ENCODE data around the gene PIP4K2C. TPM values are rescaled to one million over a fixed set of nuclear protein-coding genes. Genes with fewer than 3 reads are reported as not detected.
"Not testable (repeated sequence)": the region's sequence is repeated elsewhere in the genome, so short reads cannot be mapped to it uniquely, and the experiment has no call there.

The PIP4K2C gene
- total RNA-seq, 2 experiments from 2014 or later: 21.4 to 22.2 TPM

- Mint-ChIP-seq H3K36me3 (peaks cover 2% of the 10 kb centered on the region), H3K9me3 (ENCODE audit: low read depth) (no peaks in the 10 kb centered on the region), H3K4me1 (peaks cover 46% of the 10 kb centered on the region), H3K27ac (no peak overlapping the region), H3K27me3 (peaks cover 11% of the 10 kb centered on the region), H3K4me3 (peak overlapping the region; percentile 72)
- ATAC-seq (no peak), DNase-seq (no peak)
- CTCF ChIA-PET: interaction anchor here (1.1 kb wide), 1 partner anchor 80 kb away, joined by 3 read pairs; no protein-coding TSS in a partner anchor
Measured at GRCh38 chr12:57550641-57551549, 40.1 kb upstream of the PIP4K2C start.

DNA sequence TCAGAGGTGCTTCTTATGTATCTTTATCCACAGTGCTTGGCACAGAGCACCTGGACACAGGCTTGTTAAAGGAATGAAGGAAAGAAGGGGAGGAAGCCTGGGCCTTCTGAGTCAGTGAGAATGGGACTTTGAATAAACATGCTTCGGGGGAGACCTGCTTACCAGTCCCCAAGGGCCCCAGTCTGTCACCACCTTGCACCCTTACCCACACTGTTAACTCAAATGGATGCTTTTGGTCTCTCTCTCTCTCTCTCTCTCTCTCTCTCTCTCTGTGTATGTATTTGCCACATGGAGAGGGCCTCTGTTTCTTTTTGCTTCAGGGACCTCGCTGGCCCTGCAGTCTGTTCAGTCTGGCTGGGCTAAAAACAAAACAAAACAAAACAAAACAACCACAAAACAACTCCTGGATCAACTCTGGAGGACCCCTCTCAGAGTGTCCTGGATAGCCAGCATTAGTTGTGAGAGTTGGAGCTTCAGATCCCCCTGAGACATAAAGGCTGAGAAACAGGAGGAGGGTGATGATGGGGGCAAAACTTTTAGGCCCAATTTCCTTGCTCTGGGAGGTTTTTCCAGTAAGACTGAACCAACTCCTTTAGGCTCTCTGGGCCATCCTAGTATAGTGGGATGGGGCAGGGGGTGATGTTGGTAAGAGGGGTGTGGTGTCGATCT is 39.2 kb upstream of the PIP4K2C start:
- Mint-ChIP-seq H3K9me3 (ENCODE audit: low read depth) (no peaks in the 10 kb centered on the region), H3K4me1 (peaks cover 39% of the 10 kb centered on the region), H3K27me3 (peaks cover 11% of the 10 kb centered on the region), H3K27ac (no peak overlapping the region), H3K36me3 (no peaks in the 10 kb centered on the region), H3K4me3 (no peak overlapping the region)
- DNase-seq (no peak), ATAC-seq (no peak)
- CTCF ChIA-PET: interaction anchor here (1.0 to 1.4 kb wide), 4 partner anchors 11 to 93 kb away, joined by 3 to 6 read pairs (median 3); no protein-coding TSS in a partner anchor

DNA sequence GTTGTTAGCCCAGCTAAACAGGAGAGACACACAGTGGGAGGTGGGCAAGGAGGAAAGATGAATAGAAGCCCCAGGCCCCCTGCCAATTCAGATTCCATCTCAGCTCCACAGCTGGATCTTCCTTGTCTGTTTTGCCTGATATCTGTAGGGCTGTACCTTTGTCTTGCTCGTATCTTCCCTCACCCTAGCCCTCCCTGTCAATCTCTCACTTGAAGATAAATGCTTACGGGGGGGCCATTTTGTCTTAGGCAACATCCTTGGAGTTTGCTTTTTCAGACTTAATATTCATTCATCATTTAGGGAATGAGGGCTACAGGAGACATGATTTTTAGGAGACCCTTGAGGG is 38.7 kb upstream of the PIP4K2C start:
- H3K4me1 Mint-ChIP-seq: peaks cover 36% of the 10 kb centered on the region
- no peak for ATAC-seq

GRCh38 chr12:57552835-57553313 is 38.1 kb upstream of the PIP4K2C start:
- no peak overlapping the region for H3K4me3 Mint-ChIP-seq
- ATAC-seq: no peak
- CTCF ChIA-PET: interaction anchor here (1.0 to 1.4 kb wide), 2 partner anchors 10 to 31 kb away, joined by 3 to 6 read pairs; no protein-coding TSS in a partner anchor

More for the DNA sequence above, 38.7 kb upstream of the PIP4K2C start:
- Mint-ChIP-seq H3K9me3 (ENCODE audit: low read depth) (no peaks in the 10 kb centered on the region), H3K4me3 (no peak overlapping the region), H3K36me3 (no peaks in the 10 kb centered on the region), H3K27me3 (peaks cover 11% of the 10 kb centered on the region), H3K27ac (no peak overlapping the region)
- CTCF ChIA-PET: interaction anchor here (1.0 to 1.4 kb wide), 3 partner anchors 10 to 94 kb away, joined by 3 to 6 read pairs (median 3); no protein-coding TSS in a partner anchor
- no peak for DNase-seq

DNA sequence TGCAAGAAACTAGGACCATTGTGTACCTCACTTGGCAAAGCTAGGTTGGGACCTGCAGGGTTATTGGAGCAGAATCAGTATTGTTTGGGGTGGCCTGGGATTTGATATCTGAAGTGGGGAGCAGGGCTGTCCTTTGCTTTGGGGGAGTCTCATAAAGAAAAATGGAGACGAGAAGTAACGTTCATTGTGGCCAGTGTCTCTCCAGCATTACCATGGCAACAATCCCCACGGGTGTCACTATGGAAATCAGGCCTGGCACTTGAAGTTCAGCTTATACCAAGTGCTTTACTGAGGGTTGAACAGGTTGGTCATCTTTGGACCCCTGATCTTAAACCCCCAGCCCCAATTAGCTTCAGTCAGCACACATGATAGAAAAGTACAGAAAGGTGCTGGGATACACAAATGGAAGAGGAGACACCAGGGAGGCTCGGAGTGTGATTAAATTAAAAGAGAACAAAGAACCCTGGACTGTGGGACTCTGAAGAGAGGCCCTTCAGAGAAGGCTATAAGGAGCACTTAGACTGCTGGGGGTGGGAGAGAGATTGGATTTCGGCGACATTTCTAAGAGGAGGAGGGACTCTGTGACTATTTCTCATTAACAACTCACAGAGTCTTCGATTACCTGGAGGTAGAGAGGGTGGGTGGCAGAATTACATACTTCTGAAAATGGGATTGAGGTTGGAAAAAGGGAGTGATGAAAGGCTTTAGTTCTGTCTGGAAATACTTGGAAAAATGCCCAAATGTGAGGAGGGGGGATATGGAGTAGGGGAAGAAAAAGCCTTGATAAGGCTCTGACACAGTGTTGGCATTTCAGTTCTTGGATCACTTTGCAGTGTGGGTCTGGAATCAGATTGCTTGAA is 37.4 kb upstream of the PIP4K2C start:
- H3K4me1 Mint-ChIP-seq: peaks cover 30% of the 10 kb centered on the region
- no peaks in the 10 kb centered on the region for H3K9me3 Mint-ChIP-seq (ENCODE audit: low read depth)
- DNase-seq (no peak), ATAC-seq (no peak)
- no peak overlapping the region for H3K4me3 Mint-ChIP-seq
- CTCF ChIA-PET: interaction anchor here (0.8 to 1.4 kb wide), 2 partner anchors 9 to 30 kb away, joined by 3 read pairs; no protein-coding TSS in a partner anchor
- no peaks in the 10 kb centered on the region for H3K36me3 Mint-ChIP-seq
- no peak overlapping the region for H3K27ac Mint-ChIP-seq
- H3K27me3 Mint-ChIP-seq: peaks cover 9% of the 10 kb centered on the region

More at GRCh38 chr12:57552835-57553313, 38.1 kb upstream of the PIP4K2C start:
- no peak for DNase-seq
- peaks cover 31% of the 10 kb centered on the region for H3K4me1 Mint-ChIP-seq
- H3K27me3 Mint-ChIP-seq: peaks cover 11% of the 10 kb centered on the region
- no peaks in the 10 kb centered on the region for H3K36me3 Mint-ChIP-seq
- no peaks in the 10 kb centered on the region for H3K9me3 Mint-ChIP-seq (ENCODE audit: low read depth)
- no peak overlapping the region for H3K27ac Mint-ChIP-seq

- Mint-ChIP-seq H3K4me1 (peaks cover 24% of the 10 kb centered on the region), H3K4me3 (no peak overlapping the region), H3K27ac (no peak overlapping the region), H3K9me3 (ENCODE audit: low read depth) (no peaks in the 10 kb centered on the region), H3K36me3 (no peaks in the 10 kb centered on the region), H3K27me3 (no peaks in the 10 kb centered on the region)
- ATAC-seq (no peak), DNase-seq (no peak)
- CTCF ChIA-PET: no interaction called here
Measured at GRCh38 chr12:57554453-57554852, 36.5 kb upstream of the PIP4K2C start.

DNA sequence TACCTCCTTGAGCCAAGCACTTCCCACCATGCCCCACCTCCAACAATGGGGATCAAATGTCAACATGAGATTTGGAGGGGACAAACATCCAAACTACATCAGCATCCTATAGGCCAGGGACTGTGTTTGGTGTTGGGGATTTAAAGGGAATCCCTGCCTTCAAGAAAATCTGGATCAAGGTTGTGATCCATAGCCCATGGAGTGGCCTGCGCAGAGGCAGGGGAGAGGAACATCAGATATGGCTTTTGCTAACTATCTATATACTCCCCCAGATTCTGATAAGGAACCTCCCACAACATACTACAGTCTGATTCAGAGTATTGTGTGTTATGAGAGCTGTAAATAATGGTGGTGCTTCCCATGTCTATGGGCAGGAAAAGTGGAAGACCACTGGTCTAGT is 36.1 kb upstream of the PIP4K2C start:
- DNase-seq (no peak), ATAC-seq (no peak)
- H3K4me3 Mint-ChIP-seq: no peak overlapping the region
- CTCF ChIA-PET: interaction anchor here (0.9 kb wide), 1 partner anchor 27 kb away, joined by 3 read pairs; no protein-coding TSS in a partner anchor
- peaks cover 22% of the 10 kb centered on the region for H3K4me1 Mint-ChIP-seq
- H3K27ac Mint-ChIP-seq: no peak overlapping the region
- H3K36me3 Mint-ChIP-seq: no peaks in the 10 kb centered on the region
- H3K27me3 Mint-ChIP-seq: no peaks in the 10 kb centered on the region
- H3K9me3 Mint-ChIP-seq (ENCODE audit: low read depth): no peaks in the 10 kb centered on the region

GRCh38 chr12:57558864-57559263 is 32.1 kb upstream of the PIP4K2C start:
- Mint-ChIP-seq H3K4me3 (no peak overlapping the region), H3K36me3 (no peaks in the 10 kb centered on the region), H3K27me3 (peaks cover 9% of the 10 kb centered on the region), H3K4me1 (no peaks in the 10 kb centered on the region), H3K9me3 (ENCODE audit: low read depth) (no peaks in the 10 kb centered on the region), H3K27ac (no peak overlapping the region)
- DNase-seq (no peak), ATAC-seq (no peak)
- CTCF ChIA-PET: interaction anchor here (1.2 kb wide), 1 partner anchor 12 kb away, joined by 5 read pairs; the partner anchor contains the start of gene DCTN2

- H3K4me1 Mint-ChIP-seq: no peaks in the 10 kb centered on the region
- no peak overlapping the region for H3K4me3 Mint-ChIP-seq
- CTCF ChIA-PET: interaction anchor here (1.0 kb wide), 1 partner anchor 23 kb away, joined by 3 read pairs; no protein-coding TSS in a partner anchor
- DNase-seq (no peak), ATAC-seq (no peak)
- no peak overlapping the region for H3K27ac Mint-ChIP-seq
- no peaks in the 10 kb centered on the region for H3K36me3 Mint-ChIP-seq
- no peaks in the 10 kb centered on the region for H3K9me3 Mint-ChIP-seq (ENCODE audit: low read depth)
- peaks cover 9% of the 10 kb centered on the region for H3K27me3 Mint-ChIP-seq
Measured at GRCh38 chr12:57560516-57560915, 30.5 kb upstream of the PIP4K2C start.

DNA sequence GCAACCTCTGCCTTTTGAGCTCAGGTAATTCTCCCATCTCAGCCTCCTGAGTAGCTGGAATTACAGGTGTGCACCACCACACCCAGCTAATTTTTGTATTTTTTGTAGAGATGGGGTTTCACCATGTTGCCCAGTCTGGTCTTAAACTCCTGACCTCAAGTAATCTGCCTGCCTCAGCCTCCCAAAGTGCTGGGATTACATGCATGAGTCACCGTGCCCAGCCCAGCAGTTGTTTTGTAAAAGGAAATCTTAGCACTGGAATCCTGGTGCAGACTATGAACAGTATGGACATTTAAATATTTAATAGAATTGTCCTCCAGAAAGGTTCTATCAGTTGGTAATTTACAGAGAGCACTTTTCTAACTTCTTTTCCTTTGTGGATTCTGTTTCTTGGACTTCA is 29.9 kb upstream of the PIP4K2C start:
- DNase-seq; H3K9me3 Mint-ChIP-seq (ENCODE audit: low read depth); H3K4me3 Mint-ChIP-seq; H3K36me3 Mint-ChIP-seq; H3K27me3 Mint-ChIP-seq; ATAC-seq; H3K27ac Mint-ChIP-seq; H3K4me1 Mint-ChIP-seq: not testable (repeated sequence)
- CTCF ChIA-PET: interaction anchor here (1.0 kb wide), 1 partner anchor 22 kb away, joined by 3 read pairs; no protein-coding TSS in a partner anchor

DNA sequence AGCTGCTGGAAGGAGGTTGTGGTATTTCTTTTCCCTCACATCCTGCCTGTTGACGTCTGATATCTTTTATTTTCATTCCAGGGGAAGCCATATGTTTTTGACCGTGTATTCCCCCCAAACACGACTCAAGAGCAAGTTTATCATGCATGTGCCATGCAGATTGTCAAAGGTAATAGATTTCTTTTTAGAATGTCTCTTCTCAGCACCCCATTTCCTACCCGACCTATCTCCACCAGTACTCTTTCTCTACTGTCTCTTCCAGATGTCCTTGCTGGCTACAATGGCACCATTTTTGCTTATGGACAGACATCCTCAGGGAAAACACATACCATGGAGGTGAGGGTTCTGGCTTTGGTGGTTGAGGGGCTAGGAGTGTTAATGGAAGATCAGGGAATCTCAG is 27.6 kb upstream of the PIP4K2C start:
- no peaks in the 10 kb centered on the region for H3K9me3 Mint-ChIP-seq (ENCODE audit: low read depth)
- H3K4me1 Mint-ChIP-seq: no peaks in the 10 kb centered on the region
- no peak overlapping the region for H3K4me3 Mint-ChIP-seq
- H3K36me3 Mint-ChIP-seq: no peaks in the 10 kb centered on the region
- H3K27me3 Mint-ChIP-seq: peaks cover 9% of the 10 kb centered on the region
- no peak overlapping the region for H3K27ac Mint-ChIP-seq
- ATAC-seq: no peak
- CTCF ChIA-PET: interaction anchor here (0.7 kb wide), 1 partner anchor 64 kb away, joined by 3 read pairs; no protein-coding TSS in a partner anchor
- no peak for DNase-seq

- H3K9me3 Mint-ChIP-seq (ENCODE audit: low read depth): no peaks in the 10 kb centered on the region
- no peaks in the 10 kb centered on the region for H3K4me1 Mint-ChIP-seq
- no peak overlapping the region for H3K27ac Mint-ChIP-seq
- no peaks in the 10 kb centered on the region for H3K36me3 Mint-ChIP-seq
- CTCF ChIA-PET: interaction anchor here (0.9 kb wide), 1 partner anchor 19 kb away, joined by 3 read pairs; no protein-coding TSS in a partner anchor
- ATAC-seq (no peak), DNase-seq (no peak)
- H3K4me3 Mint-ChIP-seq: no peak overlapping the region
- peaks cover 9% of the 10 kb centered on the region for H3K27me3 Mint-ChIP-seq
Measured at GRCh38 chr12:57564178-57564740, 26.7 kb upstream of the PIP4K2C start.

Measured in activated CD8-positive, alpha-beta memory T cell treated with anti-CD3 and anti-CD28 coated beads, Interleukin-2, amount 10 ng/mL, durations not matched to agents 7 days and 5 days (primary cell).